T-helper 17 cell (primary cell): ENCODE results near the gene KNCN. TPM values are rescaled to one million over a fixed set of nuclear protein-coding genes. Genes with fewer than 3 reads are reported as not detected.

Experiments used
- ATAC-seq: fragments of 150-1000 bp; cut with Tn5 transposase; 2 replicates; pipeline ENCODE4 v1.10.0; 2021; ENCODE audit warnings: mild to moderate bottlenecking, moderate library complexity
- DNase-seq, 3 donors: peaks; one replicate each; pipeline versions ENCODE4 v3.0.0 to v3.0.0-alpha.2; 2020 to 2021
- H3K9me3 ChIP-seq: one replicate; pipeline ENCODE4 v1.7.0; 2013; ENCODE audit warnings: low read length, mild to moderate bottlenecking; ENCODE audit not compliant: control insufficient read depth, poor library complexity, severe bottlenecking
- H3K27ac Mint-ChIP-seq: one replicate; pipeline ENCODE4 v1.8.0; 2022; ENCODE audit warnings: mild to moderate bottlenecking, moderate library complexity, mixed read lengths
- H3K27me3 Mint-ChIP-seq: one replicate; pipeline ENCODE4 v1.8.0; 2022; ENCODE audit warnings: mixed read lengths
- H3K36me3 Mint-ChIP-seq: one replicate; pipeline ENCODE4 v1.8.0; 2022; ENCODE audit warnings: low read depth, mixed read lengths
- H3K4me1 Mint-ChIP-seq: one replicate; pipeline ENCODE4 v1.8.0; 2022; ENCODE audit warnings: mild to moderate bottlenecking, mixed read lengths
- H3K4me3 Mint-ChIP-seq: one replicate; pipeline ENCODE4 v1.8.0; 2022; ENCODE audit warnings: mild to moderate bottlenecking, moderate library complexity, mixed read lengths
- total RNA-seq, 4 donors: library from RNA in 2 of 4; stranded (reverse) in 2 of 4; gene quantifications; one replicate each; pipeline ENCODE4 v1.2.3 and lab custom pipeline; 2022 to 2026

Gene KNCN
- total RNA-seq, 2 donors from 2014 or later, result not detected

GRCh38 chr1:46580140-46580903 is 28.9 kb upstream of the KNCN start:
- H3K9me3 ChIP-seq, result peaks cover 3% of the 10 kb centered on the region
- no peaks in the 10 kb centered on the region for H3K27me3 Mint-ChIP-seq
- peaks cover 28% of the 10 kb centered on the region for H3K4me1 Mint-ChIP-seq
- H3K27ac Mint-ChIP-seq, result peak overlapping the region; percentile 90
- DNase-seq, result no peak
- ATAC-seq, result no peak
- H3K36me3 Mint-ChIP-seq, result peaks cover 8% of the 10 kb centered on the region
- peak overlapping the region; percentile 26 for H3K4me3 Mint-ChIP-seq

- Mint-ChIP-seq H3K36me3 (peaks cover 3% of the 10 kb centered on the region), H3K27ac (peak overlapping the region; percentile 27), H3K4me1 (peaks cover 22% of the 10 kb centered on the region), H3K27me3 (no peaks in the 10 kb centered on the region), H3K4me3 (no peak overlapping the region)
- DNase-seq (no peak), ATAC-seq (no peak)
- H3K9me3 ChIP-seq, result peaks cover 3% of the 10 kb centered on the region
Observed at GRCh38 chr1:46577671-46578070, 26.2 kb upstream of the KNCN start.

- DNase-seq, result no peak
Observed at GRCh38 chr1:46576596-46576995, 25.1 kb upstream of the KNCN start.

GRCh38 chr1:46575778-46576177 is 24.3 kb upstream of the KNCN start:
- H3K9me3 ChIP-seq, result peaks cover 3% of the 10 kb centered on the region
- Mint-ChIP-seq H3K27me3 (no peaks in the 10 kb centered on the region), H3K4me3 (no peak overlapping the region), H3K4me1 (peaks cover 6% of the 10 kb centered on the region), H3K36me3 (peaks cover under 1% of the 10 kb centered on the region), H3K27ac (no peak overlapping the region)
- ATAC-seq, result no peak
- DNase-seq, result no peak

More at GRCh38 chr1:46576596-46576995, 25.1 kb upstream of the KNCN start:
- no peaks in the 10 kb centered on the region for H3K27me3 Mint-ChIP-seq
- H3K36me3 Mint-ChIP-seq, result peaks cover 3% of the 10 kb centered on the region
- H3K9me3 ChIP-seq, result peaks cover 3% of the 10 kb centered on the region
- no peak overlapping the region for H3K27ac Mint-ChIP-seq
- no peak overlapping the region for H3K4me3 Mint-ChIP-seq
- ATAC-seq, result no peak
- H3K4me1 Mint-ChIP-seq, result peaks cover 12% of the 10 kb centered on the region

- no peak overlapping the region for H3K4me3 Mint-ChIP-seq
- no peaks in the 10 kb centered on the region for H3K36me3 Mint-ChIP-seq
- H3K9me3 ChIP-seq, result peaks cover 3% of the 10 kb centered on the region
- peaks cover 2% of the 10 kb centered on the region for H3K4me1 Mint-ChIP-seq
- DNase-seq (no peak), ATAC-seq (no peak)
- no peak overlapping the region for H3K27ac Mint-ChIP-seq
- no peaks in the 10 kb centered on the region for H3K27me3 Mint-ChIP-seq
Observed at GRCh38 chr1:46575300-46575699, 23.9 kb upstream of the KNCN start.

GRCh38 chr1:46571691-46572225 is 20.3 kb upstream of the KNCN start:
- H3K27ac Mint-ChIP-seq, result no peak overlapping the region
- peaks cover 3% of the 10 kb centered on the region for H3K36me3 Mint-ChIP-seq
- H3K4me1 Mint-ChIP-seq, result peaks cover 2% of the 10 kb centered on the region
- H3K4me3 Mint-ChIP-seq, result no peak overlapping the region
- H3K27me3 Mint-ChIP-seq, result no peaks in the 10 kb centered on the region
- no peak for ATAC-seq
- H3K9me3 ChIP-seq, result no peaks in the 10 kb centered on the region
- DNase-seq, result no peak

- DNase-seq, result no peak
- no peaks in the 10 kb centered on the region for H3K9me3 ChIP-seq
- Mint-ChIP-seq H3K4me1 (peaks cover 2% of the 10 kb centered on the region), H3K27ac (no peak overlapping the region), H3K36me3 (peaks cover 3% of the 10 kb centered on the region), H3K4me3 (no peak overlapping the region), H3K27me3 (no peaks in the 10 kb centered on the region)
- no peak for ATAC-seq
Observed at GRCh38 chr1:46569884-46570725, 18.7 kb upstream of the KNCN start.

- H3K27ac Mint-ChIP-seq, result no peak overlapping the region
- no peaks in the 10 kb centered on the region for H3K9me3 ChIP-seq
- H3K4me3 Mint-ChIP-seq, result no peak overlapping the region
- no peaks in the 10 kb centered on the region for H3K27me3 Mint-ChIP-seq
- no peak for ATAC-seq
- DNase-seq, result no peak
- H3K4me1 Mint-ChIP-seq, result peaks cover 2% of the 10 kb centered on the region
- H3K36me3 Mint-ChIP-seq, result peaks cover 6% of the 10 kb centered on the region
Observed at GRCh38 chr1:46569116-46569515, 17.7 kb upstream of the KNCN start.

- H3K9me3 ChIP-seq, result no peaks in the 10 kb centered on the region
- Mint-ChIP-seq H3K4me1 (peaks cover 2% of the 10 kb centered on the region), H3K36me3 (peaks cover 6% of the 10 kb centered on the region), H3K4me3 (no peak overlapping the region), H3K27me3 (no peaks in the 10 kb centered on the region), H3K27ac (no peak overlapping the region)
- no peak for ATAC-seq
- DNase-seq, result no peak
Observed at GRCh38 chr1:46568461-46568891, 17.0 kb upstream of the KNCN start.

GRCh38 chr1:46563341-46563740 is 11.9 kb upstream of the KNCN start:
- H3K36me3 Mint-ChIP-seq, result peaks cover 6% of the 10 kb centered on the region

GRCh38 chr1:46562498-46562897 is 11.1 kb upstream of the KNCN start:
- DNase-seq, result no peak
- ATAC-seq, result no peak
- Mint-ChIP-seq H3K36me3 (peaks cover 6% of the 10 kb centered on the region), H3K27me3 (no peaks in the 10 kb centered on the region), H3K27ac (no peak overlapping the region), H3K4me3 (no peak overlapping the region), H3K4me1 (no peaks in the 10 kb centered on the region)
- no peaks in the 10 kb centered on the region for H3K9me3 ChIP-seq

More at GRCh38 chr1:46563341-46563740, 11.9 kb upstream of the KNCN start:
- Mint-ChIP-seq H3K27ac (no peak overlapping the region), H3K27me3 (no peaks in the 10 kb centered on the region), H3K4me3 (no peak overlapping the region), H3K4me1 (peaks cover 2% of the 10 kb centered on the region)
- ATAC-seq (no peak), DNase-seq (no peak)
- H3K9me3 ChIP-seq, result no peaks in the 10 kb centered on the region

GRCh38 chr1:46558966-46559365 is 7.5 kb upstream of the KNCN start:
- Mint-ChIP-seq H3K27ac (peak overlapping the region; percentile 51), H3K4me3 (no peak overlapping the region), H3K4me1 (peaks cover 2% of the 10 kb centered on the region), H3K36me3 (peaks cover 3% of the 10 kb centered on the region), H3K27me3 (no peaks in the 10 kb centered on the region)
- ATAC-seq (no peak), DNase-seq (no peak)
- no peaks in the 10 kb centered on the region for H3K9me3 ChIP-seq
